ENCODE results near the gene NACC1. TPM values are rescaled to one million over a fixed set of nuclear protein-coding genes. Genes with fewer than 3 reads are reported as not detected.
A peak's percentile ranks its signal among the peaks of the same experiment; 100 is the strongest.

Gene NACC1
- total and polyA plus RNA-seq, 4 donors = 0.86 to 24.7 (median 17.7) TPM

GRCh38 chr19:13118424-13119193, 545 bp downstream of the NACC1 start:
- Histone ChIP-seq H3K4me3 (ENCODE audit: low read depth in 1 of 3, low read length in 3 of 3) (peak overlapping the region; percentile 76 to 93 (median 87)), H3K4me1 (ENCODE audit: control insufficient read depth in 4 of 4, insufficient read depth in 4 of 4, low read length in 3 of 4) (peaks cover 12 to 42% (median 31%) of the 10 kb centered on the region in 4 donors), H3K9me3 (ENCODE audit: control insufficient read depth in 4 of 4, low read length in 3 of 4) (no peaks in the 10 kb centered on the region), H3K9ac (ENCODE audit: low read depth in 1 of 2, low read length in 2 of 2) (peak overlapping the region in 1 of 2 donors; percentile 1), H3K27ac (ENCODE audit: low read depth in 1 of 2, low read length in 2 of 2) (peak overlapping the region in 1 of 2 donors; percentile 51), H3K36me3 (ENCODE audit: control insufficient read depth in 4 of 4, insufficient read depth in 3 of 4, low read depth in 1 of 4, low read length in 3 of 4) (peaks cover 0 to 2% (median 0%) of the 10 kb centered on the region in 4 donors), H3K27me3 (ENCODE audit: control insufficient read depth in 4 of 4, insufficient read depth in 4 of 4, low read length in 3 of 4) (no peaks in the 10 kb centered on the region)
- peak; percentile 68 for DNase-seq (ENCODE audit: low spot score)
- WGBS = under 1% methylated on average over 57 of the region's 57 CpGs
- TF ChIP-seq HNF4A (conservative IDR thresholded peaks at IDR 0.05) (no peak), YY1 (IDR thresholded peaks at IDR 0.05) (no peak), FOXA1 (IDR thresholded peaks at IDR 0.05) (no peak), RAD21 (IDR thresholded peaks at IDR 0.05) (no peak), REST (IDR thresholded peaks at IDR 0.05) (no peak), TAF1 (conservative IDR thresholded peaks at IDR 0.05) (no peak), MAX (IDR thresholded peaks at IDR 0.05) (no peak), FOXA2 (IDR thresholded peaks at IDR 0.05) (no peak), SP1 (IDR thresholded peaks at IDR 0.05) (no peak), JUND (IDR thresholded peaks at IDR 0.05) (no peak), ATF3 (IDR thresholded peaks at IDR 0.05) (no peak), GABPA (IDR thresholded peaks at IDR 0.05 in 1 of 2, conservative IDR thresholded peaks at IDR 0.05 in 1 of 2) (no peak), RXRA (IDR thresholded peaks at IDR 0.05) (no peak), CTCF (IDR thresholded peaks at IDR 0.05; ENCODE audit: low read depth, low read length, missing input control) (no peak)

- Histone ChIP-seq H3K9me3 (ENCODE audit: control insufficient read depth in 4 of 4, low read length in 3 of 4) (no peaks in the 10 kb centered on the region), H3K27ac (ENCODE audit: low read depth in 1 of 2, low read length in 2 of 2) (peak overlapping the region in 1 of 2 donors; percentile 10), H3K4me1 (ENCODE audit: control insufficient read depth in 4 of 4, insufficient read depth in 4 of 4, low read length in 3 of 4) (peaks cover 12 to 42% (median 31%) of the 10 kb centered on the region in 4 donors), H3K9ac (ENCODE audit: low read depth in 1 of 2, low read length in 2 of 2) (no peak overlapping the region), H3K4me3 (ENCODE audit: low read depth in 1 of 3, low read length in 3 of 3) (no peak overlapping the region), H3K27me3 (ENCODE audit: control insufficient read depth in 4 of 4, insufficient read depth in 4 of 4, low read length in 3 of 4) (no peaks in the 10 kb centered on the region), H3K36me3 (ENCODE audit: control insufficient read depth in 4 of 4, insufficient read depth in 3 of 4, low read depth in 1 of 4, low read length in 3 of 4) (peaks cover 0 to 2% (median 0%) of the 10 kb centered on the region in 4 donors)
- no peak for DNase-seq (ENCODE audit: low spot score)
- 82% methylated on average over 8 of the region's 8 CpGs for WGBS
- no peak for TF ChIP-seq RXRA (IDR thresholded peaks at IDR 0.05)
- TF ChIP-seq REST (IDR thresholded peaks at IDR 0.05) = no peak
- TF ChIP-seq TAF1 (conservative IDR thresholded peaks at IDR 0.05) = no peak
- TF ChIP-seq CTCF (IDR thresholded peaks at IDR 0.05; ENCODE audit: low read depth, low read length, missing input control) = no peak
- no peak for TF ChIP-seq HNF4A (conservative IDR thresholded peaks at IDR 0.05)
- TF ChIP-seq JUND (IDR thresholded peaks at IDR 0.05) = no peak
- TF ChIP-seq ZBTB33 (IDR thresholded peaks at IDR 0.05) = no peak
- no peak for TF ChIP-seq YY1 (IDR thresholded peaks at IDR 0.05)
- TF ChIP-seq ATF3 (IDR thresholded peaks at IDR 0.05) = no peak
Measured at GRCh38 chr19:13119627-13120026, 1.6 kb downstream of the NACC1 start.
